Fibroblast of lung (primary cell): ENCODE data around the gene MID1. TPM values are rescaled to one million over a fixed set of nuclear protein-coding genes. Genes with fewer than 3 reads are reported as not detected.
A peak's percentile ranks its signal among the peaks of the same experiment; 100 is the strongest.

ENCODE experiments used
- DNase-seq, 2 donors: peaks; one replicate each; pipeline versions ENCODE4 v3.0.0 to v3.0.0-alpha.2; 2010; ENCODE audit warnings: low read depth in 2 of 2
- H2AFZ ChIP-seq: 2 replicates; pipeline ENCODE4 v1.5.1; 2012; ENCODE audit warnings: low read length, control low read depth, inconsistent platforms
- H3K27ac ChIP-seq: 2 replicates; pipeline ENCODE4 v1.5.1; 2011; ENCODE audit warnings: low read length, control low read depth; ENCODE audit not compliant: insufficient read depth
- H3K27me3 ChIP-seq: 2 replicates; pipeline ENCODE4 v1.5.1; 2011; ENCODE audit warnings: mild to moderate bottlenecking, low read length; ENCODE audit not compliant: control insufficient read depth, insufficient read depth
- H3K36me3 ChIP-seq: 2 replicates; pipeline ENCODE4 v1.5.1; 2011; ENCODE audit warnings: low read length; ENCODE audit not compliant: control insufficient read depth, insufficient read depth
- H3K4me1 ChIP-seq: 2 replicates; pipeline ENCODE4 v1.5.1; 2011; ENCODE audit warnings: low read length; ENCODE audit not compliant: control insufficient read depth, insufficient read depth; ENCODE audit errors: extremely low read depth
- H3K4me2 ChIP-seq: 2 replicates; pipeline ENCODE4 v1.5.1; 2011; ENCODE audit warnings: low read length, control low read depth; ENCODE audit not compliant: insufficient read depth; ENCODE audit errors: extremely low read depth
- H3K4me3 ChIP-seq, 4 experiments: fragments of 200-600 bp in 1 of 4; sonication (generic) in 1 of 4; replicated peaks in 1 of 4; 2 replicates each; pipeline ENCODE4 v1.5.1; 2011 to 2016; ENCODE audit warnings: low read length in 4 of 4, low read depth in 3 of 4, mild to moderate bottlenecking in 3 of 4, control low read depth in 2 of 4, inconsistent platforms in 1 of 4, mixed read lengths in 1 of 4; ENCODE audit not compliant: insufficient read depth in 1 of 4; ENCODE audit errors: control extremely low read depth in 1 of 4
- H3K79me2 ChIP-seq: 2 replicates; pipeline ENCODE4 v1.5.1; 2012; ENCODE audit warnings: mild to moderate bottlenecking, low read length, inconsistent platforms; ENCODE audit not compliant: control insufficient read depth, insufficient read depth
- H3K9ac ChIP-seq: 2 replicates; pipeline ENCODE4 v1.5.1; 2011; ENCODE audit warnings: mild to moderate bottlenecking, low read length, control low read depth; ENCODE audit not compliant: insufficient read depth
- H3K9me3 ChIP-seq: 2 replicates; pipeline ENCODE4 v1.5.1; 2012; ENCODE audit warnings: low read depth, low read length; ENCODE audit not compliant: control insufficient read depth, insufficient read depth
- H4K20me1 ChIP-seq: 2 replicates; pipeline ENCODE4 v1.5.1; 2011; ENCODE audit warnings: low read length; ENCODE audit not compliant: control insufficient read depth, insufficient read depth; ENCODE audit errors: extremely low read depth
- EZH2 ChIP-seq: IDR thresholded peaks from 2 replicates; pipeline ENCODE4 v1.5.1; 2012; ENCODE audit warnings: low read length, control low read depth, mild to moderate bottlenecking; ENCODE audit errors: missing control alignments
- polyA plus RNA-seq, 2 donors: library from polyadenylated mRNA; depleted of rRNA in 1 of 2; stranded (reverse) in 1 of 2; unstranded in 1 of 2; fragments of >200 nt; gene quantifications; 2 replicates each; pipeline ENCODE4 v1.2.1, GENCODE V29; 2011 to 2012; ENCODE audit warnings: missing spikeins in 1 of 2
- total RNA-seq: library from RNA; depleted of rRNA; stranded (reverse); fragments of >200 nt; gene quantifications from 2 replicates; pipeline ENCODE4 v1.2.1, GENCODE V29; 2014
- TF ChIP-seq, protein P1 (sequence below), 2 donors: IDR thresholded peaks in 1 of 2; conservative IDR thresholded peaks in 1 of 2; 1 replicate in 1 of 2; 2 replicates in 1 of 2; pipeline ENCODE4 v1.5.1; 2011 to 2012; ENCODE audit warnings: low read length in 2 of 2, control low read depth in 1 of 2, inconsistent platforms in 1 of 2, low read depth in 1 of 2, mild to moderate bottlenecking in 1 of 2

MID1 gene
- total and polyA plus RNA-seq, 2 donors (not counting 1 experiment from before 2014, with no cell fraction given): 20.3 to 27.7 TPM

DNA sequence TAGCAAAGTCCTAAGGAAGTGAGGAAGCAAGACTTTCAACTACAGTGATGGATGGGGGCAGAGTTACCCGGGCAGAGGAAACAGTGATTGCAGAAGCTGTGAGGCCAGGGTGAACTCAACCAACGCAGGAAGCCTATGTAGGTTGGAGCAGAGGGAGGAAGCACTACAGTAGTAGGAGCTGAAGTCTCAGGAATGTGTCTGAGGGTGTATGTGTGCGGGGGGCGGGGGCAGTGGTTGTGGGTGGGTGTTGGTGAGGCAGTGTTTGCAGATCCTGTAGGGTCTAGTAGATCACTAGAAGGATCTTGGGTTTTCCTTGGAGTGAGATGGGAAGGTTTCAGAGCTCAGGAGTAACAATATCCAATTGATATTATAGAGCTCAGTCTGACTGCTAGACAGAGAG is 9.9 kb upstream of the MID1 start:
- H4K20me1 ChIP-seq: no peaks in the 10 kb centered on the region
- no peaks in the 10 kb centered on the region for H3K36me3 ChIP-seq
- H3K4me2 ChIP-seq: no peak overlapping the region
- TF ChIP-seq, protein P1, sequence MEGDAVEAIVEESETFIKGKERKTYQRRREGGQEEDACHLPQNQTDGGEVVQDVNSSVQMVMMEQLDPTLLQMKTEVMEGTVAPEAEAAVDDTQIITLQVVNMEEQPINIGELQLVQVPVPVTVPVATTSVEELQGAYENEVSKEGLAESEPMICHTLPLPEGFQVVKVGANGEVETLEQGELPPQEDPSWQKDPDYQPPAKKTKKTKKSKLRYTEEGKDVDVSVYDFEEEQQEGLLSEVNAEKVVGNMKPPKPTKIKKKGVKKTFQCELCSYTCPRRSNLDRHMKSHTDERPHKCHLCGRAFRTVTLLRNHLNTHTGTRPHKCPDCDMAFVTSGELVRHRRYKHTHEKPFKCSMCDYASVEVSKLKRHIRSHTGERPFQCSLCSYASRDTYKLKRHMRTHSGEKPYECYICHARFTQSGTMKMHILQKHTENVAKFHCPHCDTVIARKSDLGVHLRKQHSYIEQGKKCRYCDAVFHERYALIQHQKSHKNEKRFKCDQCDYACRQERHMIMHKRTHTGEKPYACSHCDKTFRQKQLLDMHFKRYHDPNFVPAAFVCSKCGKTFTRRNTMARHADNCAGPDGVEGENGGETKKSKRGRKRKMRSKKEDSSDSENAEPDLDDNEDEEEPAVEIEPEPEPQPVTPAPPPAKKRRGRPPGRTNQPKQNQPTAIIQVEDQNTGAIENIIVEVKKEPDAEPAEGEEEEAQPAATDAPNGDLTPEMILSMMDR (conservative IDR thresholded peaks at IDR 0.05 in 1 of 2, IDR thresholded peaks at IDR 0.05 in 1 of 2; ENCODE audit: low read depth in 1 of 2, low read length in 2 of 2): no peak
- TF ChIP-seq EZH2: no peak
- no peaks in the 10 kb centered on the region for H3K79me2 ChIP-seq
- H3K27me3 ChIP-seq: no peaks in the 10 kb centered on the region
- no peak overlapping the region for H3K4me3 ChIP-seq
- peak in 1 of 2 donors; percentile 15 for DNase-seq
- peaks cover 4% of the 10 kb centered on the region for H3K4me1 ChIP-seq
- H2AFZ ChIP-seq: no peak overlapping the region
- no peak overlapping the region for H3K9ac ChIP-seq
- no peak overlapping the region for H3K27ac ChIP-seq
- no peaks in the 10 kb centered on the region for H3K9me3 ChIP-seq

DNA sequence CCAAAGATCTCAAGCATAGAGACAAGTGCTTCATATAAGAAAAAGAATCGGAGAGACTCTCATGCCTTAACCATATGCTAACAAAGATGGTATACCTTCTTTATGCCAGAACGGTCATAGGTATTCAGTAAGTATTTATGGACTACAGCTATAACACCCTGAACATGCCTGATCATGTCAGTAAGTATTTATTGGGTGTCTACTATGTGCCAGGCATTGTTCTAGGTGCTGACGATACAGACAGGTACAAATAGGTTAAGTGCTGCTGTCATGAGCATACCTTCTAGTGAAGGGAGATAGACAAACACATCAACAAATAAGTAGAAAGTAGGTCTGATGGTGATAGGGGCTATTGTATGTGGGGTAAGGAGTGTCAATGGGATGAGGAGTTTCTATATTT is 9.5 kb upstream of the MID1 start:
- TF ChIP-seq EZH2: no peak
- TF ChIP-seq, protein P1 (conservative IDR thresholded peaks at IDR 0.05 in 1 of 2, IDR thresholded peaks at IDR 0.05 in 1 of 2; ENCODE audit: low read depth in 1 of 2, low read length in 2 of 2): no peak
- no peaks in the 10 kb centered on the region for H3K36me3 ChIP-seq
- no peaks in the 10 kb centered on the region for H3K9me3 ChIP-seq
- H3K79me2 ChIP-seq: no peaks in the 10 kb centered on the region
- peaks cover 4% of the 10 kb centered on the region for H3K4me1 ChIP-seq
- no peak overlapping the region for H3K4me3 ChIP-seq
- no peak overlapping the region for H3K9ac ChIP-seq
- no peaks in the 10 kb centered on the region for H3K27me3 ChIP-seq
- H3K27ac ChIP-seq: no peak overlapping the region
- no peak for DNase-seq
- no peak overlapping the region for H3K4me2 ChIP-seq
- no peak overlapping the region for H2AFZ ChIP-seq
- no peaks in the 10 kb centered on the region for H4K20me1 ChIP-seq

DNA sequence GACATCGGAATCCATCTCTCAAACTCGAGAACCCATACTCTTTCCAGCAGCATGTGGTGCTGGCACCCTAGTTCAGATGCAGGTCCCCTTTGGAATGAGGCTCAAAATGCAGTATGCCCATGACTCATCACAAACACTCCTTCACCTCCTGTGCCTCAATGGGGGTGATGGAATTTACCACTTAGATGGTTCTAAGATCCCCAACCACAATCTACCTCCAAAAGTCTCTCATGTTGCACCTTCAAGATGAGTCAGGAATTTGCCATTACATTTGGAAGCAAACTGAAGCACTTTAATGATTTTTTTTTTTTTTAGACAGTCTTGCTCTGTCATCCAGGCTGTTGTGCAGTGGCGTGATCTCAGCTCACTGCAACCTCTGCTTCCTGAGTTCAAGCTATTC is 8.5 kb upstream of the MID1 start:
- peak in 1 of 2 donors; percentile 74 for DNase-seq
- no peaks in the 10 kb centered on the region for H3K9me3 ChIP-seq
- H3K9ac ChIP-seq: no peak overlapping the region
- H3K36me3 ChIP-seq: no peaks in the 10 kb centered on the region
- H3K4me3 ChIP-seq: no peak overlapping the region
- H3K27ac ChIP-seq: no peak overlapping the region
- no peaks in the 10 kb centered on the region for H3K27me3 ChIP-seq
- H4K20me1 ChIP-seq: no peaks in the 10 kb centered on the region
- H3K4me2 ChIP-seq: no peak overlapping the region
- peaks cover 4% of the 10 kb centered on the region for H3K4me1 ChIP-seq
- TF ChIP-seq EZH2: no peak
- TF ChIP-seq, protein P1 (conservative IDR thresholded peaks at IDR 0.05 in 1 of 2, IDR thresholded peaks at IDR 0.05 in 1 of 2; ENCODE audit: low read depth in 1 of 2, low read length in 2 of 2): no peak
- H3K79me2 ChIP-seq: no peaks in the 10 kb centered on the region
- H2AFZ ChIP-seq: no peak overlapping the region
